Activated CD4-positive, CD25-positive, alpha-beta regulatory T cell treated with anti-CD3 and anti-CD28 coated beads, Interleukin-2, amount 50 U/mL, for 72 hours (primary cell): ENCODE data around the gene CYBB.

ENCODE experiments used
- DNase-seq: peaks from one replicate; pipeline ENCODE4 v3.0.0; 2021

CYBB gene

DNA sequence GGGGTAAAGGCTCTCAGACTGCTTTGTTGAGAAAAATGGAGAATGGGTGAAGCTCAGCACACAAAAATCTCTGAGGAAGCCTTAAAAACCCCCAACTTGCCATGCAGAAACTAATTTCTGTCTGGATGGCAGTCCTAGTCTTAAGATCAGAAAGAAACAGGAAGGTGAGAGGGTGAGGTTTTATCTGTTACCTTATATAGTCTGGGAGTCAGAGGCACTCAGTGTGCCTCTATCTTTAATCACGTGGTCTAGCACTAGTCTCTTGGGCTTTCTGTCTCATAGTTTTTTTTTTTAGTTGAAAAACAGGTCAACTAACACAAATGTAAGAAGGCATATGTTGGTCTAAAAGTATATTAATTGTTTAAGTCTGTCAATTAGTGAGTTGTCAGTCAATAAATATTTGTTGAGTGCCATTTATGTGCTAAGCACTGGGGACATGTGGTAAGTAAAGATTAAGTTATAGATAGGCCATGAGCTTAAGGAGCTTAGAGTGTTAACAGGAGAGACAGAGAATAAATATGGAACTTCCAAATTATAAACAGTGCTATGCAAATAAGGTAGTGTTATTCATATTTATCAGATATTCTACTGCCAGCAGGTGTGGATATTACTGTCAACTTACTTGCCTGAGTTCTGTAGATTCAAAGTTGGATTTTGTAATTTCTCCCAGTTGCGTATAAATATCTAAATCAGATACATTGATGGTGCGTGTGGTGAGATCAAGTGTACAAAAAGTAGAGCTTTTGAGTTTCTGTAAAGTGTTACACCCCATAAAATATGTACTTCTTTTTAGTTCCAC lies 7.0 kb downstream of the CYBB start:
- DNase-seq: no peak

DNA sequence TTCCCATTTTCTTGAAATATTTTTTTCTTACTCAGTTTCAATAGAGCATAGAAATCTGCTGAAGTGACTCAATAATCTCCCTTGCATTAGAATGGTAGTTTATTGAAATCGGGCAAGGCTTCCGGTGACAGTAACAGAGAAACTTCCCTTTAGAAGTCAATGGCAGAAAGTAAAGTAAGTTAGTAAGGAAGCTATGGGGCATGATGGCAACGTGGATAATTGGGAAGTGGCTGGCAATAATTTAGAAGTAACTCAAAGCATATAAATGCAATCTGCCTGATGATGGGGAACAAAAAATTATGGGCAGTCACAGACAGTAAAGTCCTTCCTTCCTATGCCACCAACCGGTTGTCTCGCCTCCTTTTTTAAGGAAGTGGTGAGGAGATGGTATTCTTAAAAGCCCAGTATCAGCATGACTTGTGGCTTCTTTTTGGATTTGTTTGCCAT lies 7.6 kb downstream of the CYBB start:
- DNase-seq: no peak

DNA sequence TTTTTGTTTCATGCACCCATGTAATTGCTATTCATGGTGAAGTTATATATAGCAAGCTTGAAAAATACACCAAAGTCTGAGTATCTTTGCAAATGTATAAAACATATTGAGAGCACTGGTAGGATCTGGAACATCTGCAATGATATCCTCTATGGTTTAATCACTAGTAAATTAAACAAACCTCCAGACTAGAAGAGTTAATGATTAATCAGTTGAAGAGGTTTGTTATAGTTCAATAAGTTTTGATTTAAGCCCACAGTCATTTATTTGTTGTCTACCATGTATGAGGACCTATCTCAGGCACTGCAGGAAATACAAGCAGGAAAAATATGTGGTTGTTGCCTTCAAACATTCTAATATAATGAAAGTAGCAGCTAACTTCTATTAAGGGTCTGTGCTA lies 16.5 kb downstream of the CYBB start:
- DNase-seq: no peak

DNA sequence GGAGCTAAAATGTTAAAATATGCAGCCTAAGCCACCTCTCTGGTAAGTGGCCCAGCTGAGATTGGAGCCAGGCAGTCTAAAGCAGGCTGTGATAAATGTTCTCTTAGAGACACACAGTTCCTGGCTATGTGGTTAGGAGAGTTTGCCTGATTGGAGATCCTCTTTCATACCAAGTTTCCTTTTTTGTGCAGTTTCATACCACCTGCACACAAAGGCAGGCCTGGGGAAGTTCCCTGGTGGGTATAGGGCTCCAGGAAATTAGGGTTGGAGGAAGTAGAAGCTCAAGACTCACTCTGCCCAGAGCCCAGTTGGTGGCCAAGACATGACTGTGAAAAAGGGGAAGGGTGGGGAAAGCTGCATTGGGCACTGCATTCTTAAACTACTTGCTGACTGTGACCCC lies 16.9 kb downstream of the CYBB start:
- DNase-seq: no peak

DNA sequence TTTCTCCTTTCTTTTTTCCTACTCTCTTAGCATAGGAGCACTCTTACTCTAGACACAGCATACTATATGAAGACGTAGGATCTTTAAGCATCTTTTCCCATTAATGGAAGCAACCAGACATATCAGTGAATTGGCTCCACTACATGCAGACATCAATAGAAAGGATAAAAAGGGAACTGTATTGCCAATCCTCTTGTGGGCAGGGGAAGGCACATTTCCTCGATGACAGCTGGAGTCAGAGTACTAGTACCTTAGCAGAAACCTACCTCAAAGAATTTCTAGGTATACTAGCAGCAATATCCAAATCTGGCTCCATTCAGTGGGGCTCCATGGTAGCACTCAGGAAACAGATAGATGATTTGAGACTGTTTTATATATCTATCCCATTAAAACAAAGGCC lies 20.1 kb downstream of the CYBB start:
- DNase-seq: no peak

DNA sequence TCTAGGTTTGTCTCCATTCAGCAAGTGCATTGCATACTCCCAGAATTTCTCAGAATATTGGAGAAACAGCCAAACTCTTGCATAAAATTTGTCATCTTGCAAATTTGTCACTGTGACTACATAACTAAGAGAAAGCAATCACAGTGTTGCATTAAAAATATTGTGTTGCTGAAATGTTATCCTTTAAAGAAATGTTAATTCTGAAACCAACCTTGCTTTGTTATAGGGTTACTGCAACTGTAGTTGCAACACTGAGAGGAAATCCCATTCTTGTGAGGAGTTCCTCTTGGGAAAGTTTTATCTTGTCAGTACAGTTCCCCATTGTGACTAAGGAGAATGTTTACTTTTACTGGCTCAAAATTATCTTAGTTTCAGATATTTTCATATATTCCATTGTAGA lies 20.9 kb downstream of the CYBB start:
- DNase-seq: no peak

DNA sequence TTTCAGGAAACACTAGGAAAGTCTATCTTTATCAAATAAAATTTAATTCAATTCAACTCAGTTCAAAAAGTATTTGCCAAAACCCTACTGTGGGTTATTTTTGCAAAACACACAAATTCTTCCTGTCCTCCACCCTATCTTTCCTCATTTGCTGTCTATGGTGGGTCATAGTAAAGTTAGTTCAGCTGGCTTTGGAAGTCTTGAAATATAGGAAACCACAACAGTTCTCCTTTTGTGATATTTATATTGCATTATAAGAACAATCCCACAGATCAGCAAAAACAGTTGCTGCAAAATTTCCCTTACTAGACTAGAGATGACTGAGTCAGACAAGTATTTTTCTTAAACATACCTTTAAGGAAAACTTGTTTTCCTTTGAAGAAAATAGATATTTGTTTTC lies 22.2 kb downstream of the CYBB start:
- DNase-seq: no peak

DNA sequence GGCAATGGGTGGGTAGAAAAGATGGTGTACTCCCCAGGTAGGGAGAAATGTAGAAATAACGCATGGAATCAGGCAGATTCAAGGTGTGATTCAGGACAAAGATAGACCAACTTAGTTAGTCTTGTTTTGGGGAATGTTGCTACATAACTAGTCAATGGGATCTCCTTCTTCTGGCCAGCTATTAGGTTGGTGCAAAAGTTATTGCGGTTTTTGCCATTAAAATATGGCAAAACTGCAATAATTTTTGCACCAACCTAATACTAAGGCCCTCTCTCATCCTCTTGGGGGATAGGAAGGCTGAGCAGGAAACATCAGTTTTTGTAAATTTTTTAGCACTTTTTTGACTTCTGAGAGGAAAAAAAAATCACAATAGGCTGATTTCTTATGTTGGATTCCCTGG lies 23.2 kb downstream of the CYBB start:
- DNase-seq: no peak

DNA sequence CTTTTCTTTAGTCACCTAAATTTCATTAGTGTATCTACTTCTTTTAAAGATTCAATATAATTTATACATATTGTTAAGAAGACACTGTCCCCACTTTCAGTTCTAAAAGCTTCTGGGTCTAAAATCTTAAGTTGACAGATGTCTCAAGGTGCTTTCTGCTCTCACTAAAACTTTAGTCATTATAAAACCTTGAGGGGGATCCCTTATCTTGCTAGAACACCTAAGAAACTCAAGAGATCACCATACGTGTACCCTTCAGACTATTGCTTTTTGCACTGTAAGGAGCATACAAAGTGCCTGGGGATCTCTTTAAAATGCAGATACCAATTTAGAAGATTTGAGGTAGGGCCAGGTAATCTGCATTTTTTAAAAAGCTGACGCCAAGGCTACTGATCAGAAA lies 30.1 kb downstream of the CYBB start:
- no peak for DNase-seq

DNA sequence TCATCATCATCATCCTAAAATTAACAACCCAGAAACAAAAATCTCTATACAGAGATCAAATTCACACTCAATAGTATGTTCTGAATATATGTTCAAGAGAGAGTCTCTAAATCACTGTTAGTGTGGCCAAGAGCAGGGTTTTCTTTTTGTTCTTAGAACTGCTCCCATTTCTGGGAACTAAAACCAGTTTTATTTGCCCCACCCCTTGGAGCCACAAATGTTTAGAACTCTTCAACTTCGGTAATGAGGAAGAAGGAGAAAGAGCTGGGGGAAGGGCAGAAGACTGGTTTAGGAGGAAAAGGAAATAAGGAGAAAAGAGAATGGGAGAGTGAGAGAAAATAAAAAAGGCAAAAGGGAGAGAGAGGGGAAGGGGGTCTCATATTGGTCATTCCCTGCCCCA lies 32.3 kb downstream of the CYBB start:
- no peak for DNase-seq

DNA sequence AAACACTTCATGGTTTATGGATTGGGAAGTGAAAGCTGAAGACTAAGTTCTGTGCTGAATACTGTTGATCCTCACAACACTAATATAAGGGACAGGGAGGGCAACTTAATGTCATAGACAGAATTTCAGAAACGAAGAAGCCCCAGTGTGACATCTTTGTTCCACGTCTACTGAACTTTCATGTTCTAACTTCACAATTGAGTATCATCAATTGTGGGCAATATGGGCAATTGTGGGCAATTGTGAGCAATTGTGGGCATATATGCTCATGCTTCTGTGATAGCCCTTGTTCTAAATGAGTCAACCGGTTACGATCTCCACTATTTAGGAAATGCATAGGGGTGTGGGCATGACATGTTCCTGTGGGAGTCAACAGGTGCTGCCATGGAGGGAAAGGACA lies 33.7 kb downstream of the CYBB start:
- no peak for DNase-seq

DNA sequence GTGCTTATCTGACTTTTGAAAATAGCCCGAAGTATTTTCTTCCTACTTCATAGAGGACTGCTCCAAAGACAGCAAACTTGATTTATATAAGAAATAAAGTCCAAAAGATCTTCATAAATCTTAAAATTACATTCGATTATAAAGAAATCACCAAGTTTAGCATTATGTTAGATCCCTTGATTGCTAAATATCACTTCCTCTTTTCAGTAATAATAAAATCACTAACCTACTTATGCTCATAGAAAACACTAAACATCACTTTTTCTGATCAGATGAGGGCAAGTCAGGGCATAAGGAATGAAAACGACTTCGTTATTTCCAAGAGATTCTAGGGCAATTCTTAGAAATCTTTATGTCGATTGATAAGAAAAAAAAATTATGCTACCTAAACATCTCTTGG lies 35.5 kb downstream of the CYBB start:
- DNase-seq: no peak

DNA sequence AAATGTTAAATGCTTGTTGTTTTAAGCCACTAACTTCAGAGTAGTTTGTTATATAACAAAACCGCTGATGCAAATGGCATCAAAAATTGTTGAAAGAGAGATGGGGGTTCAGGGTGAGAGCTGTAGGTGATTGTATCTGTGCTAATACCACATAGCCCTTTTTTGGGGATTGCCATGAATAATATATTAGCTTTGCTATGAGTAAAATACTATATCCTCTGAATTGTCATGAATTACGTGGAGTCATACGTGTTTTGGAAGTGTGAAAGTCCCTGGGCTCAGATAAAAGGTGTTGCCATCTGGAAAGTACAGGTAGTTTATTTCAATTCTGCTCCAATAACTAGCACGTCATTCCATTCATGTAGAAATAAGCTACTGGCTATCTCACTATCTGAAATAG lies 36.9 kb downstream of the CYBB start:
- DNase-seq: no peak

DNA sequence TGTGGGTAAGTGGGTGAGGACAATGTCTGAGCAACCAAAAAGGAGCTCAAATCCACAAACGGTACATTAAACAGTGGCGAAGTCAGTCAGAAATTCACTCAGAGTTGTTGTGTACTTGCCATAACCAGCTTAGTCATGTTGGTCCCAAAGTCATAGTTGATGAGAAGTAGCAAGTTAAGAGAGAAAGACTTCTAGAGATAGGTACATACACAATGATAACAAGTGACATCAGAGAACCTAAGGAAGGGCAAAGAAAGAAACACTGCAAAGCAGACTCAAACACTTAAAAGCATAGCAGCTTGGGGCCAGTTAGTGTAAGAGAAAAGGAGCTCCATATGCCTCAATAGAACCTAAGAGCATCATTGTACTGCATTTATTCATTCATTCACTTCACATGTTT lies 37.3 kb downstream of the CYBB start:
- DNase-seq: no peak

DNA sequence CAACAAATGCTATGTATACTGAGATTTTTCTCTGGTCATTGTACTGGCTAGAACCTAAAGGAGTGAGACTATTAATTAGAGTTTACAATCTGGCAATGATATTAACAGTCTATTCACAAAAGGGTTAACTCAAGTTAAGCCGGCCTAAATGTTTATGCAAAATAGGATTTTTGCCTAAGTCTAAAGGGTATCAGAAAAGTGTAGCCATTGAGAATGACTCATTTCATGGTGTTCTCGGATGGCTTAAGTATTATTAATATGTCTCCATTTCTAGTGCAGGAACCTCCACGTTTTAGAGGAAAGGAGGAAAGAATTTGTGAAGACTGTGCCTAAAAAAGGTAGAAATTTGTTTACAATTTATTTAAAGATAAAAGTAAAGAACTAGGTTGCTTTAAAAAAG lies 37.7 kb downstream of the CYBB start:
- DNase-seq: no peak

DNA sequence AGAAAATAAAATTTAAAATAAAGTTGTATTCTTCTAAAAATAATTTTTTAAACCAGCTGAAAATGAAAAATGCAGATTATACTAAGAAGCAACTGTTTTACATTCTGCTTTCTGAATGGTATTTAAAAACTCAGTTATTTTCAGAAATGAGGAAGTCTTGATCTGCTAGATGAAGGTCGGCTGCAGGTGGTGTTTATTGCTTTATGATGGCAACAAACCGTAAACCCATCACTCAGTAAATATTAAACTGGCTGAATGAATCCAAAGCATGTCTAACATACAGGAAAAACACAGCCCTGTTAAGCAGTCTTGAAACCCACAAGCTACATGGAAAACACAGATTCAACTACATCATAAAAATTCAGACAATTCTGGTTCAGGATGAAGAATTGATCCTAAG lies 38.2 kb downstream of the CYBB start:
- no peak for DNase-seq

DNA sequence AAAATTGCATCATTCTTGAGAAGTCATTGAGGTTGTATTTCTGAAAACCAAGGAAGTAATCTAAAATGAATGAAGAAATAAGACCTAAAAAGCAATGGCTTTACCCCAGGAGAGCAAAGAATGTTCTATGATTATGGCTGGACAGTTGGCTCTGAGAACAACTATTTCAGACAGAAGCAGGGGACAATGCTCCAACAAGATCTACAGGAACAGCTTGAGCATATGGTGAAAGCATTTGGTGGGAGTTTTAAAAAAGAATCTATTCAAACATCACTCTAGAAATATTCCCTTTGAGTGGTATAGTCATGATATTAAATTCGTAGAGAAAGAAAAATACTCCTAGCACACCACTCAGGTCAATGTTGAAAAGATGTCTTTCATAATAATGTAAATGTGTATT lies 40.8 kb downstream of the CYBB start:
- DNase-seq: no peak

DNA sequence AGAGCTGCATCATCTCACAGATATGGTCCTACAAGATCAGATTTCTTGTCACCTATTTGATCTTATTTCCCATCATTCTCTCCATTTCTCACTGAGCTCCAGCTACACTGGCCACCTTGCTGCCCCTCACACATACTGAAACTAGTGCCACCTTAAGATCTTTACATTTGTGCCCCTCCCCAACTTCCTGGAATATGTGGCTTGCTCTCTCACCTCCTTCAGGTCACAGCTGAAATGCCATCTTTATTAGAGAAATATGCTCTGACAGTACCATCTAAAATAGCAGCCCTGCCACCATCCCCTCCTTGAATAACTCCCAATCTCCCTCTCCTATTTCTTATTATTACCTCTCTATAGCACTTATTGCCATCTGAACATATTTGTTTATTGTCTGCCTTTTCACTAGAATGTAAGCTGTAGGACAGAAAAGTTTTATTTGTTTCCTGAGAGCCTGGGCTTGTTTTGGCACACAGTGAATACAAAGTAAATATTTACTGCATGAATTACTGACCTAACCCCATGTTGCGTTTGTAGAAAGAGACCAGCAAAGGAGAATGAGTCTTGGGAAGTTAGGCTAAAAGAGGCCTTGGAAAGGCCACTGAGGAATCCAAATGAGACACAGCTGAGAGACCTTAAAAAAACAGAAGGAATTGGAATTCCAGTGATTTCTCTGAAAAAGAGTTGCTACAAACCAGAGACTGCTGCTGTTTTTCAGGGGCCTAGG lies 44.8 kb downstream of the CYBB start:
- no peak for DNase-seq

DNA sequence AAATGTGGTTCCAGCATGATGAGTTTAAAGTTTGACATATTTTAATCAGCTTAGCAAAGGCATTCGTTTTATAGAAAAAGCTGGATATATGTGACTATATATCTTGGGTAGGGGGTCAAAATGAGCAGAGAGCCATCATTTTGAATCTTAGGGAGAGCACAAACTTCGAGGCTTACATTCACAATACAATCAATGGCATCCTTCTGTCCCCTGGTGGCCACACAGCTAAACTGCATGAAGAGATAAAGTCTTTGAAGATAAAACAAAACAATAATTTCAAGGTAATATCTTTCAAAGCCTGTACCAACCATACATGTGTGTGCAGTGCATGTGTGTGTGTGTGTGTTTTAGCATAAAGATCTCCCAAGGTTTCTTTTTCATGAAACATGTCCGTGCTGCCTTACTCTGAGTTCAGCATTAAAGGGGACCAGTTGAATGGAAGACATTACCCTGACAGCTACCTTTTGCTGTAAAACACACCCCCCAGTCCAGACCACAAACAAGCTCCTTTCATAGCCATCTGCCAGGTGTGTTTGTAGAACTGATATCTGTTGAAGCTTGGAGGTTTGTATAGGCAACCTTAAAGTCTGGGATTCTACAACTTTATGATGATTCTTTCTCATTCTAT lies 45.5 kb downstream of the CYBB start:
- DNase-seq: no peak

DNA sequence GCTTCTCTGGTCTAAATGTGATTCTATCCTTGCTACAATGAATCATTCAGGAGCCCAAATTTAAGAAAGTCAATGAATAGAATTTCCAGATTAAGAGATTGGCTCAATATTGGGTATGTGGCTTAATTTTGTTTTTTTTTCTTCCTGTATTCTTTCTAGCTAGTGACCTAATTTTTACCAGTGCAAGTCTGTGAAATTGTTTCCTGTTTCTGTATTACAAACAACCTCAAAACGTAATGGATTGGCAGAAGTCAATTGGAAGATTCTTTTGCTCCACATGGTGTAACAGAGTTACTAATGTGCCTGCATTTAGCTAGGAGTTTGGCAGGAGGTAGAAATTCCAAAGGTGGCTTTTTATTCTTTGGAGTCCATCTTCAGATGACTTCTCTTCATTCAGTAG lies 49.9 kb downstream of the CYBB start:
- DNase-seq: no peak

DNA sequence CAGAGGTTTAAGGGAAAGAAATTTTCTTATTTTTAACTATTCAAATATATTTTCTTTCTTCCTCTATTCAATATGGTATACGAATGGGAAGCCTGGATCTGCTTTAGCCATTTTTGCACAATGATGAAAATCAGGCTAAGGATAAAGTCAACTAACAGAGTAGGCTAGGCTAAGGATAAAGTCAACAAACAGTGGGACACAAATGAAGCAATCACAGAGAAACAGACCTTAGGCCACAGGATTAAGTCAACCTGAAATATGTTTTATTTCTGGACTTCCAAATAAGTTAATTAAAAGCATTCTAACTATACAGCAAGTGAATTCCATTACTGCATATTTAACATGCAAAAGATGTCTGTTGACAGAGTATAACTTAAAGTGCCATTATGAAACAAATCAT lies 50.5 kb downstream of the CYBB start:
- no peak for DNase-seq

DNA sequence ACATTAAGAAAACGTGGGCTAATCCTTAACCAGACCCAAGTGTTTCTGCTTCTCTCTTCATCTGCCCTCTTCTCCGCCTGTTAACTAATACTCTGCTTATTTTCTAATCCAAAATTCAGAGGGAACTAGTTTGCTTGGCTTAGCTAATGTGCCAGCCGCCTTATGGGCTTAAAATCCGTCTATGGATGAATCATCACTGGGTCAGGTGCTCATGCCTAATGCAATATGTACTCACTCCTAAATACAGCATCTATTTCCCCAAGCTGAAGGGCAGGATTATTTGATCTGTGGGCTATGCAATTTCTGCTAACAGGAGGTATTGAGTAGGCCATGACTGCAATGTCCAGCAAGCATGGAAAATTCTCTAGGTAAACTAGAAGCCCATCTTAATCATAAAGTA lies 55.1 kb downstream of the CYBB start:
- DNase-seq: no peak

DNA sequence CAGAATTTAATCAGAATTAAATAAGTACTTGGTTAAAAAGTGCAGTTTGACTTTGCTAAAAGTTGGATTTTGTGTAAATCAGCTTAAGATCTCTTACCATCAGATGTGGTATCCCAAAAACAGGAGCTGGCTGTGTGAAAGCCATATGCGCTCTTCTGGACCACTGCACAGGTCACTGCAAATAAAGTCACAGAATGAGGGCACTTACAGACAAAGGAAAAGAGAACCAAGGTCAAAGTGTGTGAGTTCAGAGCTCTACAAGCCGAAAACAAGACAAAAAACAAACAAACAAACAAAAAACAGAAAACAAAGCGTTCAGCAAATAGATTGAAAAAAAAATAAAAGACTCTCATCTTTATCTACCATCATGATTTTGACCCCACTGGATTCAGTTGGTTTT lies 61.1 kb downstream of the CYBB start:
- no peak for DNase-seq

DNA sequence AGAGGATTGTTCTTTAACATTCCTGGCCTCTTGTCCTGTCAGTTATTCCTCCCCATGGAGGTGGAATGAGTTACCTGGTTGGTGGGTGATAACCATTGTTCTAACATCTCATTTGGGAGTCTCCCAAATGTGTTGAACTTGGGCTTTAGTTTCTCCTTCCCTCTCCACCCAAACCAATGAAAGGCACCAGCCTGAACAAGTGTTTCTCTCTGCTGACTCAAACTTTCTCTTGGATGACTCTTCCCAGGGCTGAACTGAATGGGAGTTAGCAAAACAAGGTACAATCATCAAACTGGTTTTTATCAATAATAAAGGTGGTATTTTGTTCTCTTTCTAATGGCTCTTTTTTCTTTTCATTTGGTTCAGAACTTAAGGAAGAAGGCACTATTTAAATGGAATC lies 64.8 kb downstream of the CYBB start:
- no peak for DNase-seq
